Keratinocyte (primary cell): ENCODE measurements around the gene ENTPD7. TPM values are rescaled to one million over a fixed set of nuclear protein-coding genes. Genes with fewer than 3 reads are reported as not detected.

Experiments
- DNase-seq: peaks from one replicate; pipeline ENCODE4 v3.0.0-alpha.2; 2011; ENCODE audit warnings: low read depth, missing footprints, low spot score
- FAIRE-seq: peaks from 2 replicates; lab custom pipeline; 2011; peaks lifted over from hg19 to GRCh38; lab: Jason Lieb, UNC
- H2AFZ ChIP-seq: 2 replicates; pipeline ENCODE4 v1.6.0; 2012; ENCODE audit warnings: low read length, control low read depth, inconsistent platforms; ENCODE audit not compliant: control insufficient read depth
- H3K27ac ChIP-seq: 2 replicates; pipeline ENCODE4 v1.5.1; 2011; ENCODE audit warnings: low read length; ENCODE audit not compliant: control insufficient read depth, insufficient read depth
- H3K27me3 ChIP-seq: 3 replicates; pipeline ENCODE4 v1.6.0; 2011; ENCODE audit warnings: low read length; ENCODE audit not compliant: control insufficient read depth, insufficient read depth; ENCODE audit errors: extremely low read depth
- H3K36me3 ChIP-seq, 2 experiments: 2 replicates in 1 of 2; 3 replicates in 1 of 2; pipeline ENCODE4 v1.5.1; 2011; ENCODE audit warnings: low read length in 2 of 2, mild to moderate bottlenecking in 1 of 2; ENCODE audit not compliant: control insufficient read depth in 2 of 2, insufficient read depth in 2 of 2; ENCODE audit errors: extremely low read depth in 1 of 2
- H3K4me1 ChIP-seq: 3 replicates; pipeline ENCODE4 v1.5.1; 2011; ENCODE audit warnings: low read length; ENCODE audit not compliant: control insufficient read depth, insufficient read depth; ENCODE audit errors: extremely low read depth
- H3K4me2 ChIP-seq: 3 replicates; pipeline ENCODE4 v1.6.0; 2011; ENCODE audit warnings: low read depth, low read length; ENCODE audit not compliant: control insufficient read depth, insufficient read depth; ENCODE audit errors: extremely low read depth
- H3K4me3 ChIP-seq, 3 experiments: fragments of 200-600 bp in 1 of 3; sonication (generic) in 1 of 3; 2 replicates in 2 of 3; 3 replicates in 1 of 3; pipeline ENCODE4 v1.5.1; 2011 to 2016; ENCODE audit warnings: low read length in 3 of 3, mild to moderate bottlenecking in 3 of 3, control low read depth in 2 of 3, inconsistent platforms in 1 of 3, low read depth in 1 of 3, mixed read lengths in 1 of 3, mixed run types in 1 of 3, moderate library complexity in 1 of 3; ENCODE audit not compliant: control insufficient read depth in 2 of 3, insufficient read depth in 2 of 3; ENCODE audit errors: extremely low read depth in 1 of 3
- H3K79me2 ChIP-seq: 2 replicates; pipeline ENCODE4 v1.6.0; 2012; ENCODE audit warnings: low read length; ENCODE audit not compliant: control insufficient read depth, insufficient read depth
- H3K9ac ChIP-seq: 3 replicates; pipeline ENCODE4 v1.6.0; 2011; ENCODE audit warnings: low read length; ENCODE audit not compliant: control insufficient read depth, insufficient read depth; ENCODE audit errors: extremely low read depth
- H3K9me1 ChIP-seq: 3 replicates; pipeline ENCODE4 v1.6.0; 2011; ENCODE audit warnings: low read length; ENCODE audit not compliant: control insufficient read depth, insufficient read depth; ENCODE audit errors: extremely low read depth
- H3K9me3 ChIP-seq: 2 replicates; pipeline ENCODE4 v1.5.1; 2012; ENCODE audit warnings: low read depth, low read length; ENCODE audit not compliant: control insufficient read depth
- H4K20me1 ChIP-seq: 3 replicates; pipeline ENCODE4 v1.6.0; 2011; ENCODE audit warnings: low read length; ENCODE audit not compliant: control insufficient read depth, insufficient read depth; ENCODE audit errors: extremely low read depth
- CTCF ChIP-seq, 3 experiments: IDR thresholded peaks in 1 of 3; conservative IDR thresholded peaks in 1 of 3; optimal IDR thresholded peaks in 1 of 3; 2 replicates in 2 of 3; 3 replicates in 1 of 3; pipeline versions ENCODE3 to v1.5.1; 2011; ENCODE audit warnings: low read length in 3 of 3, mild to moderate bottlenecking in 3 of 3, moderate library complexity in 2 of 3, control low read depth in 1 of 3, inconsistent platforms in 1 of 3; ENCODE audit not compliant: insufficient read depth in 2 of 3; ENCODE audit errors: extremely low read depth in 1 of 3
- EZH2 ChIP-seq: IDR thresholded peaks from one replicate; pipeline ENCODE4 v1.6.1; 2012; ENCODE audit warnings: inconsistent platforms, mild to moderate bottlenecking, low read length, moderate library complexity
- dilution Hi-C: fragments of 300-500 bp; cut with MboI; formaldehyde crosslinking; loops from one replicate; pipeline ENCODE4 v1.7.0; 2020; ENCODE audit warnings: low sequenced_read_pairs; ENCODE audit not compliant: extremely low pct_ligation_motif_present
- polyA plus RNA-seq, 5 experiments: library from polyadenylated mRNA; depleted of rRNA in 3 of 5; stranded (reverse) in 3 of 5; stranded (forward) in 1 of 5; unstranded in 1 of 5; fragments of >200 nt; gene quantifications; 1 replicate in 1 of 5; 2 replicates in 3 of 5; 3 replicates in 1 of 5; pipeline versions ENCODE4 v1.2.1 to v1.2.3, GENCODE V29; 2011 to 2012; ENCODE audit warnings: missing spikeins in 2 of 5, low read depth in 1 of 5, low replicate concordance in 1 of 5

ENTPD7 gene
- polyA plus RNA-seq, 1 donor (not counting 4 experiments of a cell fraction or from before 2014, with no cell fraction given), result 18.1 TPM

GRCh38 chr10:99693933-99694583 is 34.7 kb downstream of the ENTPD7 start:
- DNase-seq, result no peak
- TF ChIP-seq EZH2 (no peak), CTCF (optimal IDR thresholded peaks at IDR 0.05 in 1 of 3, IDR thresholded peaks at IDR 0.05 in 1 of 3, conservative IDR thresholded peaks at IDR 0.05 in 1 of 3; ENCODE audit: extremely low read depth in 1 of 3, insufficient read depth in 2 of 3, low read length in 3 of 3) (no peak)
- Histone ChIP-seq H3K4me1 (peaks cover 15% of the 10 kb centered on the region), H3K79me2 (no peaks in the 10 kb centered on the region), H2AFZ (no peak overlapping the region), H3K27ac (no peak overlapping the region), H3K9me3 (no peaks in the 10 kb centered on the region), H3K27me3 (no peaks in the 10 kb centered on the region), H4K20me1 (no peaks in the 10 kb centered on the region), H3K4me3 (no peak overlapping the region), H3K9ac (no peak overlapping the region), H3K9me1 (peaks cover 3% of the 10 kb centered on the region), H3K36me3 (peaks cover 29 to 42% of the 10 kb centered on the region in 2 experiments), H3K4me2 (no peak overlapping the region)
- peak; percentile 41 for FAIRE-seq
- dilution Hi-C loops, result no loop called here

GRCh38 chr10:99695761-99696160 is 36.5 kb downstream of the ENTPD7 start:
- peaks cover 36 to 46% of the 10 kb centered on the region in 2 experiments for H3K36me3 ChIP-seq
- H3K79me2 ChIP-seq, result no peaks in the 10 kb centered on the region
- no peak for DNase-seq
- H3K9me3 ChIP-seq, result no peaks in the 10 kb centered on the region
- dilution Hi-C loops, result no loop called here
- no peak for TF ChIP-seq EZH2
- TF ChIP-seq CTCF (optimal IDR thresholded peaks at IDR 0.05 in 1 of 3, IDR thresholded peaks at IDR 0.05 in 1 of 3, conservative IDR thresholded peaks at IDR 0.05 in 1 of 3; ENCODE audit: extremely low read depth in 1 of 3, insufficient read depth in 2 of 3, low read length in 3 of 3), result no peak
- no peak overlapping the region for H3K4me2 ChIP-seq
- no peak overlapping the region for H3K27ac ChIP-seq
- no peak overlapping the region for H3K9ac ChIP-seq
- no peak overlapping the region for H3K4me3 ChIP-seq
- H3K4me1 ChIP-seq, result peaks cover 3% of the 10 kb centered on the region
- no peak for FAIRE-seq
- H3K9me1 ChIP-seq, result peaks cover 3% of the 10 kb centered on the region
- no peaks in the 10 kb centered on the region for H3K27me3 ChIP-seq
- H2AFZ ChIP-seq, result no peak overlapping the region
- no peaks in the 10 kb centered on the region for H4K20me1 ChIP-seq
